ENCODE data around the gene CUBN.
"Not testable (repeated sequence)": the region's sequence is repeated elsewhere in the genome, so short reads cannot be mapped to it uniquely, and the experiment has no call there.

CUBN gene

GRCh38 chr10:16832351-16833080 lies 297.1 kb downstream of the CUBN start:
- DNase-seq (ENCODE audit: low read depth in 2 of 2, low spot score in 1 of 2), result no peak

- no peak for DNase-seq (ENCODE audit: low read depth in 2 of 2, low spot score in 1 of 2)
Observed at GRCh38 chr10:16828701-16829175, 300.9 kb downstream of the CUBN start.

GRCh38 chr10:16828114-16828568 lies 301.5 kb downstream of the CUBN start:
- DNase-seq (ENCODE audit: low read depth in 2 of 2, low spot score in 1 of 2), result peak in 1 of 2 donors; percentile 35

- DNase-seq (ENCODE audit: low read depth in 2 of 2, low spot score in 1 of 2), result not testable (repeated sequence)
Observed at GRCh38 chr10:16827474-16827873, 302.1 kb downstream of the CUBN start.

- DNase-seq (ENCODE audit: low read depth in 2 of 2, low spot score in 1 of 2), result no peak
Observed at GRCh38 chr10:16822726-16823360, 306.8 kb downstream of the CUBN start.

- no peak for DNase-seq (ENCODE audit: low read depth in 2 of 2, low spot score in 1 of 2)
Observed at GRCh38 chr10:16822027-16822426, 307.6 kb downstream of the CUBN start.

GRCh38 chr10:16820421-16820820 lies 309.2 kb downstream of the CUBN start:
- no peak for DNase-seq (ENCODE audit: low read depth in 2 of 2, low spot score in 1 of 2)

GRCh38 chr10:16820018-16820417 lies 309.6 kb downstream of the CUBN start:
- no peak for DNase-seq (ENCODE audit: low read depth in 2 of 2, low spot score in 1 of 2)

- DNase-seq (ENCODE audit: low read depth in 2 of 2, low spot score in 1 of 2), result no peak
Observed at GRCh38 chr10:16819436-16819835, 310.2 kb downstream of the CUBN start.

GRCh38 chr10:16819026-16819425 lies 310.6 kb downstream of the CUBN start:
- no peak for DNase-seq (ENCODE audit: low read depth in 2 of 2, low spot score in 1 of 2)

- DNase-seq (ENCODE audit: low read depth in 2 of 2, low spot score in 1 of 2), result peak; percentile 100
Observed at GRCh38 chr10:16817125-16818019, 312.2 kb downstream of the CUBN start, which contains the start of gene RSU1. Gene RSU1 (minus strand): TSS chr10:16817424. CDS start chr10:16817081, 343 bp downstream.

- DNase-seq (ENCODE audit: low read depth in 2 of 2, low spot score in 1 of 2), result no peak
Observed at GRCh38 chr10:16816830-16817124, 312.8 kb downstream of the CUBN start.

- DNase-seq (ENCODE audit: low read depth in 2 of 2, low spot score in 1 of 2), result no peak
Observed at GRCh38 chr10:16816171-16816570, 313.4 kb downstream of the CUBN start.

GRCh38 chr10:16814012-16814411 lies 315.6 kb downstream of the CUBN start:
- no peak for DNase-seq (ENCODE audit: low read depth in 2 of 2, low spot score in 1 of 2)

- no peak for DNase-seq (ENCODE audit: low read depth in 2 of 2, low spot score in 1 of 2)
Observed at GRCh38 chr10:16812676-16813075, 316.9 kb downstream of the CUBN start.

GRCh38 chr10:16811765-16812164 lies 317.8 kb downstream of the CUBN start:
- DNase-seq (ENCODE audit: low read depth in 2 of 2, low spot score in 1 of 2), result no peak

- no peak for DNase-seq (ENCODE audit: low read depth in 2 of 2, low spot score in 1 of 2)
Observed at GRCh38 chr10:16811292-16811691, 318.3 kb downstream of the CUBN start.

GRCh38 chr10:16809074-16809718 lies 320.4 kb downstream of the CUBN start:
- DNase-seq (ENCODE audit: low read depth in 2 of 2, low spot score in 1 of 2), result no peak

GRCh38 chr10:16804123-16804522 lies 325.5 kb downstream of the CUBN start:
- DNase-seq (ENCODE audit: low read depth in 2 of 2, low spot score in 1 of 2), result no peak

GRCh38 chr10:16803464-16803863 lies 326.1 kb downstream of the CUBN start:
- no peak for DNase-seq (ENCODE audit: low read depth in 2 of 2, low spot score in 1 of 2)

- DNase-seq (ENCODE audit: low read depth in 2 of 2, low spot score in 1 of 2), result no peak
Observed at GRCh38 chr10:16799621-16800020, 330.0 kb downstream of the CUBN start.

Measured in stimulated activated CD8-positive, alpha-beta memory T cell treated with anti-CD3 and anti-CD28 coated beads, Interleukin-4, amount 100 ng/mL, for 4 hours (primary cell).